Activated naive CD4-positive, alpha-beta T cell treated with anti-CD3 and anti-CD28 coated beads, Interleukin-2, amount 10 ng/mL, durations not matched to agents 7 days and 5 days (primary cell): ENCODE measurements around the gene YPEL2.
"Not testable (repeated sequence)": the region's sequence is repeated elsewhere in the genome, so short reads cannot be mapped to it uniquely, and the experiment has no call there.

ENCODE experiments used
- CTCF ChIA-PET: fragments of 350-600 bp; sonication (Branson Sonifier 250); formaldehyde crosslinking; loops from one replicate; lab custom pipeline; 2021; ENCODE audit warnings: antibody characterized with exemption; lab: Charles Lee
- DNase-seq: peaks from one replicate; pipeline ENCODE4 v3.0.0-alpha.2; 2020
- H3K27ac Mint-ChIP-seq: one replicate; pipeline ENCODE4 v1.8.0; 2021; ENCODE audit warnings: mild to moderate bottlenecking, moderate library complexity, mixed read lengths
- H3K27me3 Mint-ChIP-seq: one replicate; pipeline ENCODE4 v1.8.0; 2021; ENCODE audit warnings: mild to moderate bottlenecking, mixed read lengths
- H3K36me3 Mint-ChIP-seq: one replicate; pipeline ENCODE4 v1.8.0; 2021; ENCODE audit warnings: mixed read lengths
- H3K4me1 Mint-ChIP-seq: one replicate; pipeline ENCODE4 v1.8.0; 2021; ENCODE audit warnings: mixed read lengths
- H3K4me3 Mint-ChIP-seq: one replicate; pipeline ENCODE4 v1.8.0; 2021; ENCODE audit warnings: mild to moderate bottlenecking, moderate library complexity, mixed read lengths
- H3K9me3 Mint-ChIP-seq: one replicate; pipeline ENCODE4 v1.8.0; 2021; ENCODE audit warnings: mixed read lengths

Gene YPEL2

DNA sequence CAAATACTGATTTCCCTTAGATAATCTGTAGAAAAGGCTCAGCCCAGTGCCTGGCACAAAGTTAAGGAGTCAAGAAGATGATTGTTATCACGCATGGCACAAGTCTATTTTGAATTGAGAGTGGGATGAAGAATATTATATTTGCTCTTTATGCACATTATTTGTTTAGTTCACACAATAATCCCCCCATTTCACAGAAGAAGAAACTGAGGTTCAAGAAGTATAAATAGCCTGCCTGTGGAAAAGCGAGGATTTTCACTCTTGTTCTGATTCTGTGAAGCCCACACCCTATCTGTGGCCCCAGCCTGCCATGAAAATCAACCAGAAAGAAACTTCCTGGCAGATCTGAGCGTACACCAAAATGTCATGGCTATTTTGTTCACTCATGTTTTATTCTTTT, 73.0 kb downstream of the YPEL2 start:
- H3K9me3 Mint-ChIP-seq = no peaks in the 10 kb centered on the region
- no peaks in the 10 kb centered on the region for H3K27me3 Mint-ChIP-seq
- CTCF ChIA-PET = no interaction called here
- no peak for DNase-seq
- H3K4me3 Mint-ChIP-seq = no peak overlapping the region
- no peaks in the 10 kb centered on the region for H3K4me1 Mint-ChIP-seq
- no peak overlapping the region for H3K27ac Mint-ChIP-seq
- peaks cover 18% of the 10 kb centered on the region for H3K36me3 Mint-ChIP-seq

DNA sequence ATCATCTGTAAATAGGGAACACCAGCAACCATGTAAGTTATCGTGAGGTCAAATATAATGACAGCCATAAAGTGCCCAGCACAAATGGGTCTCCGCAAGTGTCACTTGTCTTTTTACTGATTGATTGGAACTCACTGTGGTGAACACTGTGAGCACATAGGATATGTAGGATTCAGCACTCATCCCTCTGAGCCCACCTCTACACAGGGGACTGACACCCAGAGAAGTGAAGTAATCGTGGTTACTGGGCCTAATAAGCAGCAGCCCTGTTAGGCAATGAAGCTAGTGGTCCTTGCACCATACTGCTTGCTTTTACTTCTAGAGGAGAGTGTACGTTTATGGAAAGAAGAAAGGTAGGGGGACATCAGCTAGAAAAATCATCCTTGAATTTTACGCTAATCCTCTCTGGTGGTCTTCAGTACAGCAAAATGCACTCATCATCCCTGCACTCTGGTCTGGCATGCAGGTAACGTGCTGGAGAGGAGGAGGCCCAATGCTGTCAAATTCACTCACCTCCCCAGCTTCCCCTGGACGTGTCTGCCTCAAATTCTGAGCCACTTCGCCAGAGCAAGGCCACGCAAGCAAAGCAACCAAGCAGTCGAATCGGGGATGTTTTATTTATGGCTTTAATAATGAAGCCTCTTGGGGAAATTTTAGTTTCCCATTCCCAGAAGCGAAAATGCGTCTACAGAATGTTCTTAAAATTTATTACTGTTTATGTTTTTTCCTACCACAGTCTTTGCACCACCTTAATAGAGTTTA, 74.7 kb downstream of the YPEL2 start:
- no peaks in the 10 kb centered on the region for H3K27me3 Mint-ChIP-seq
- CTCF ChIA-PET = no interaction called here

DNA sequence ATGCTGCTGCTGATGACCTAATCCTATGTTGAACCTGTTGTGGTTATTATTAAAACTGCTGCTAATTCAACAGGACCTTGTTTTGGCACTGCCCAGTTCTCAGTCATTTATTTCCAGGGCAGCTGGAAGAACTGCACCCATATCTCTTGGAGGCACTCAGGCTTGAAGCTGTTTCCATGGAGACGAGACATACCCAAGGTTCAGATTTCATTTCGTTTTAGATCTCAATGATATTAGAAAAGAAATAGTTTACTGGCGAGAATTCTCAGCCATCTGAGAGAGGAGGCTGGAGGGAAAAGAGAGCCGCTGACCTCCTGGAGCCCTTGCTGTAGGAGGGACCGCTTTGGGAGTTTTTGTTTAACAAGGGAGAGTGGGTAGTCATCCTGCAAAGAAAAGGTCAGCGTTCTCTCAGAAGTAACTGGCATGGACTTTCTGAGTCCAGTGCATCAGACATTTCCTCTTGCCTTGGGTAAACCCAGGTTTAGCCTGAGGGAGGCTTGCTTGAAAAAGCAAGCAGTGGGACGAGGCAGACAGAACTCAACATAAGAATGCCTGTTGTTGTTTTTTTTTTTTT, 75.4 kb downstream of the YPEL2 start:
- H3K27ac Mint-ChIP-seq = no peak overlapping the region
- CTCF ChIA-PET = no interaction called here
- H3K4me3 Mint-ChIP-seq = no peak overlapping the region
- no peak for DNase-seq
- H3K9me3 Mint-ChIP-seq = peaks cover 6% of the 10 kb centered on the region
- H3K27me3 Mint-ChIP-seq = no peaks in the 10 kb centered on the region
- H3K36me3 Mint-ChIP-seq = peaks cover 8% of the 10 kb centered on the region
- H3K4me1 Mint-ChIP-seq = no peaks in the 10 kb centered on the region

More for the DNA sequence above, 74.7 kb downstream of the YPEL2 start:
- DNase-seq = no peak
- Mint-ChIP-seq H3K4me1 (no peaks in the 10 kb centered on the region), H3K27ac (no peak overlapping the region), H3K9me3 (peaks cover 6% of the 10 kb centered on the region), H3K36me3 (peaks cover 12% of the 10 kb centered on the region), H3K4me3 (no peak overlapping the region)

DNA sequence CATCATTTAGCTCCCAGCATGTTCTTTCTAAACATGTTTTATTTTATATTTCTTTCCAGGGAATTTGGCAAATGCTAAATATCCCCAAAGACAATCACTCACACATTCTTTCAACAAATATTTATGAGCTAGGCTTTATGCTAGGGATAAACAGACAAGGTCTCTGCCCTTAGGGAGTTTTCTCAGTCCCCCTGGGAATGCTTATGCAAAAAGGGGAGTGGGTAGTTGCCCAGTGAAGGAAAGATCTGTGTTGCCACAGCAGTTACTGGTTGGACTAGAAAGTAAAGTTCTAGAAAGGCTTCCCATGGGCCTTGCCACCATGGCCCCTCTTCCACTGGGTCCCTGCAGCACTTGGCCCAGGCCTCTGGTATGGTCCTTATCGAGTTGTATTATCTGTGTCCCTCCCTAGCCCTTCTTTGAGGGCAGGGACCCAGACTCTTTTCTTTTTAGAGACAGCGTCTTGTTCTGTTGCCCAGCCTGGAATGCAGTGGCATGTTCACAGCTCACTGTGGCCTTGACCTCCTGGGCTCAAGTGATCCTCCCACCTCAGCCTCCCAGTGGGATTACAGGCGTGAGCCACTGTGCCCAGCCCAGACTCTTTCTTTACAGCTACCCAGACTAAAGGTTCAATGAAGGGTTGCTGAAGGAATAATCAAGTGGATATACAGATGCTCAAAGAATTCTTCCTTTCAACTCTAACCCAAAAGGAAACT, 78.0 kb downstream of the YPEL2 start:
- CTCF ChIA-PET = no interaction called here
- peaks cover 6% of the 10 kb centered on the region for H3K9me3 Mint-ChIP-seq
- peaks cover 11% of the 10 kb centered on the region for H3K4me1 Mint-ChIP-seq
- peaks cover 3% of the 10 kb centered on the region for H3K36me3 Mint-ChIP-seq
- H3K27me3 Mint-ChIP-seq = no peaks in the 10 kb centered on the region
- H3K27ac Mint-ChIP-seq = no peak overlapping the region
- H3K4me3 Mint-ChIP-seq = no peak overlapping the region
- DNase-seq = no peak

DNA sequence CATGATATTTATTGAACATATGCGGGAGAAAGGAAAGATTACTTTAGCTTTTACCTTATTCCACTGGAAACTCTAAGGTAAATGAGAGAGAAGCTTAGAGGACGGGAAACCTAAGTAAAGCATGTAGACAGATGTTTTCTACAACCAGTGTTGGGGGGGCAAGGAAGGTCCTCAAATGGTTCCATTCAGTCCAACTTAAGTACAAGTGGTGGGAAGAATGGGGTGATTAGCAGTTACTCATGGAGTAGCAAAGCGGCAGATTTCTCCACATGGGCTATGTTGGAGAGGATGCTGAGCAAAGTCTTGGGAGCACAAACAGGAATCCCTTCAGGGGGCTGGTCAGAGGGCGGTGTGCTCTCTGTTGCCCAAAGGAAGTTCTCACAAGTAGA, 78.6 kb downstream of the YPEL2 start:
- no peak overlapping the region for H3K4me3 Mint-ChIP-seq
- H3K36me3 Mint-ChIP-seq = peaks cover 3% of the 10 kb centered on the region
- peaks cover 14% of the 10 kb centered on the region for H3K4me1 Mint-ChIP-seq
- DNase-seq = no peak
- no peaks in the 10 kb centered on the region for H3K27me3 Mint-ChIP-seq
- H3K9me3 Mint-ChIP-seq = peaks cover 6% of the 10 kb centered on the region
- H3K27ac Mint-ChIP-seq = no peak overlapping the region
- CTCF ChIA-PET = no interaction called here

DNA sequence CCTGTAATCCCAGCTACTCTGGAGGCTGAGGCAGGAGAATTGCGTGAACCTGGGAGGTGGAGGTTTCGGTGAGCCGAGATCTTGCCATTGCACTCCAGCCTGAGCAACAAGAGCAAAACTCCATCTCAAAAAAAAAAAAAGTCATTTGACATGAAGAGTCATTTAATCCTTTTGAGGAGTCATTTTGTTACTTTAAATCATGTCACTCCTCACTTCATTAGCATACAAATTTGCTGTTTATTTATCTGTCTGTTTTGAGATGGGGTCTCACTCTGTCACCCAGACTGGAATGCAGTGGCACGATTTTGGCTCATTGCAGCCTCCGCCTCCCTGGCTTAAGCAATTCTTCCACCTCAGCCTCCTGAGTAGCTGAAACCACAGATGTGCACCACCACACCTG, 81.0 kb downstream of the YPEL2 start:
- DNase-seq, H3K9me3 Mint-ChIP-seq, H3K4me3 Mint-ChIP-seq, H3K27ac Mint-ChIP-seq, H3K36me3 Mint-ChIP-seq, H3K27me3 Mint-ChIP-seq: not testable (repeated sequence)
- peaks cover 38% of the 10 kb centered on the region for H3K4me1 Mint-ChIP-seq
- CTCF ChIA-PET = interaction anchor here (1.6 kb wide), 1 partner anchor 22 kb away, joined by 5 read pairs; no protein-coding TSS in a partner anchor

DNA sequence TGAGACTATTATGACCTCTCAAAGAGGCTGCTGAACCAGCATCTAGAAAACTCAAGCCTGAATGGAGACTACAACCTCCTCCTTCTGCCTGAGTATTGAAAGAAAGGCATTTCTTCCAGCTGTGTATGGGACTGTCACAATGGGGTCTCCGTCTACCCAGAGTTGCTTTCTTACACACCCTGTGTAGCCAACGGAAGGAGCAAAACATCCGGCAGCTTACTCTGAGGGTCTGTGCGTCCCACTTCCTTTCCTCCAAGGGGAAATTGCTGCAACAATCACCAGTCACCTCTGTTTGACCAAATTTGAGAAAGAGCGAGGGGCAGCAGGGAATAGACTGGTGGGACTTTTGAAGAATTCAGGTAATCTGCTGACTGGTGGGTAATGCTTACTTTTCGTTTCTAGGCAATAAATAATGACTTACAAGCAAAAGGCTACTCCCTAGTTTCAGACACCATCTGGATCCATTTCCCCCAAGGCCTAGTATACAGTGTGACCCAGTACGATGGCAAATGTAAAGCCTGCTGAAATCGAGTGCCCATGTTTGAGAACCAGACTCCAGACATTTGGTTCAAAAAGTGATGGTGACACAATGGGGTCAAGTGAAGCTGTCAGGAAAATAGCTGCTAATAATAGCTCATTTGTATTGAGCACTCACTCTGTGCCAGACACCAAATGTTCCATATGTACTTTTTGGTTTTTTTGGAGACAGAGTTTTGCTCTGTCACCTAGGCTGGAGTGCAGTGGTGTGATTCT, 81.7 kb downstream of the YPEL2 start:
- Mint-ChIP-seq H3K4me3 (no peak overlapping the region), H3K9me3 (peaks cover 6% of the 10 kb centered on the region), H3K36me3 (peaks cover 3% of the 10 kb centered on the region), H3K4me1 (peaks cover 39% of the 10 kb centered on the region), H3K27me3 (no peaks in the 10 kb centered on the region), H3K27ac (peak overlapping the region; percentile 46)
- DNase-seq = no peak
- CTCF ChIA-PET = interaction anchor here (1.0 to 1.6 kb wide), 2 partner anchors 11 to 21 kb away, joined by 3 to 5 read pairs; no protein-coding TSS in a partner anchor

DNA sequence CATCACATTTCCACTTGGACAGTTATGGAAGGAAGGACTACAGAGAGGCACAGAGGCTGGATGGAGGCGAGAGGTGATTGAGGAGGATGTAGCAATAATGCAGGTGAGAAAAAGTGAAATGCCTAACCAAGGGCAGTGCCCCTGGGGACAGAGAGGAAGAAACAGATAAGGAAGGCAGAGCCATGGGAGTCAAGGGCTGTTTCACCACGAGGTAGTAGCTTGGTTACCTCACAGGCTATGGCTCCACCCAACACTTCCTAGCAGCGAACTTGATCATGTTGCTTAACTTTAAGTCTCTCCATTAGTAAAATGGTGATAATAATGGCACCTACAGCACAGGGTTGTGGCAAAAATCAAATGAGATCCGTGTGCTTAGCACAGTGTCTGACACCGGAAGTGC, 83.9 kb downstream of the YPEL2 start:
- Mint-ChIP-seq H3K4me3 (no peak overlapping the region), H3K4me1 (peaks cover 39% of the 10 kb centered on the region), H3K36me3 (no peaks in the 10 kb centered on the region), H3K27ac (no peak overlapping the region), H3K9me3 (no peaks in the 10 kb centered on the region), H3K27me3 (peaks cover 6% of the 10 kb centered on the region)
- no peak for DNase-seq
- CTCF ChIA-PET = interaction anchor here (0.7 to 1.2 kb wide), 3 partner anchors 12 to 24 kb away, joined by 3 read pairs; no protein-coding TSS in a partner anchor

DNA sequence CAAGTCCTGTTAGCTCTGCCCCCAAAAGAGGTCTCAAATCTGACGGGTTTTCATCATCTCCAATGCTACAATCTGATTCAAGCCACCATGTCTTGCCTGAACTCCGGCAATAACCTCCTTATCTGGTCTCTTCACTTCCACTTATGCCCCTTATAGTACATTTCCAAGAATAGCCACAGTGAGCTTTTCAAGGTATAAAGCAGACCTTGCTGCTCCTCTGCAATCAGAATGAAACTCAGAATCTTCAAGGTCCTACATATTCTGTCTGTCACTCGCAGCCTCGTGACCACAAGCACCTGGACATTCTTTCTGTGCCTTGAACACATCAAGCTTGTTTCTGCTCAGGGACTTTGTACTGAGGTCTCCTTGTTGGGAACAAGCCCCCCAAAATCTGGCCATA, 84.7 kb downstream of the YPEL2 start:
- no peak for DNase-seq
- CTCF ChIA-PET = interaction anchor here (0.7 to 1.2 kb wide), 5 partner anchors 12 to 267 kb away, joined by 3 to 6 read pairs (median 3); no protein-coding TSS in a partner anchor
- Mint-ChIP-seq H3K4me3 (no peak overlapping the region), H3K27me3 (peaks cover 6% of the 10 kb centered on the region), H3K4me1 (peaks cover 39% of the 10 kb centered on the region), H3K36me3 (no peaks in the 10 kb centered on the region), H3K9me3 (no peaks in the 10 kb centered on the region), H3K27ac (peak overlapping the region; percentile 4)

DNA sequence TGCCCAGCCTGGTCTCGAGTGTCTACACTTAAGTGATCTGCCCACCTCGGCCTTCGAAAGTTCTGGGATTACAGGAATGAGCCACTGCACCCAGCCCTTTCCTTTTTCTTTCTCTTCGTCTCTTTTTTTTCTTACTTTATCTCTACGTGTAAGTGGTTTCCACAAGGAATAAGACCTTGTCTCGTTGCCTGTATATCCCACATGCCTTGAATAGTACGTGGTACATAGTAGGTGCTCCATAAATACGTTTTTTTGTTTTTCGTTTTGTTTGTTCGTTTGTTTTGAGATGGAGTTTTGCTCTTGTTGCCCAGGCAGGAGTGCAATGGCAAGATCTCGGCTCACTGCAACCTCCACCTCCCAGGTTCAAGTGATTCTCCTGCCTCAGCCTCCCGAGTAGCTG, 86.0 kb downstream of the YPEL2 start:
- H3K4me1 Mint-ChIP-seq = peaks cover 38% of the 10 kb centered on the region
- H3K36me3 Mint-ChIP-seq = no peaks in the 10 kb centered on the region
- H3K9me3 Mint-ChIP-seq = no peaks in the 10 kb centered on the region
- H3K27ac Mint-ChIP-seq = no peak overlapping the region
- no peak overlapping the region for H3K4me3 Mint-ChIP-seq
- DNase-seq = no peak
- CTCF ChIA-PET = no interaction called here
- H3K27me3 Mint-ChIP-seq = peaks cover 6% of the 10 kb centered on the region

DNA sequence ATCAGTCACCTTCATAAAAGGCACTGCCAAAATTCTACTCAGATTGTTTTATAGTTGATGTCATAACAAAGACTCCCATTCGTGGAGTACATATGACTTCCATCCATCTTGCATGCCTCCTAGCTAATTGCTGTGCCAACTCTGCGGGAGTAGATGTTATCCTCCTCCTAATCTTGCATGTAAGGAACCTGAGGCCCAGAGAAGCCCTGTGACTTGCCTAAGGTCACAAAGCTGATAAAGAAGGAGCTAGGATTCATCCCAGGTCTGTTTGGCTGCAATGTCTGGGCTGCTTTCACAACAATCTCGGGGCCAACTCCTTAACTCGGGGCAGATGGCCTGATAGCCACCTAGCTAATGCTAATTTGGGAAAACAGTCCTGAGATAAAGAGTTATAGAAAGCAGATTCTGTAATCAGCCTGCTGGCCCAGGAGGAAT, 87.3 kb downstream of the YPEL2 start:
- Mint-ChIP-seq H3K4me1 (peaks cover 28% of the 10 kb centered on the region), H3K36me3 (no peaks in the 10 kb centered on the region), H3K27ac (no peak overlapping the region), H3K27me3 (peaks cover 11% of the 10 kb centered on the region), H3K4me3 (no peak overlapping the region), H3K9me3 (no peaks in the 10 kb centered on the region)
- DNase-seq = no peak
- CTCF ChIA-PET = no interaction called here

DNA sequence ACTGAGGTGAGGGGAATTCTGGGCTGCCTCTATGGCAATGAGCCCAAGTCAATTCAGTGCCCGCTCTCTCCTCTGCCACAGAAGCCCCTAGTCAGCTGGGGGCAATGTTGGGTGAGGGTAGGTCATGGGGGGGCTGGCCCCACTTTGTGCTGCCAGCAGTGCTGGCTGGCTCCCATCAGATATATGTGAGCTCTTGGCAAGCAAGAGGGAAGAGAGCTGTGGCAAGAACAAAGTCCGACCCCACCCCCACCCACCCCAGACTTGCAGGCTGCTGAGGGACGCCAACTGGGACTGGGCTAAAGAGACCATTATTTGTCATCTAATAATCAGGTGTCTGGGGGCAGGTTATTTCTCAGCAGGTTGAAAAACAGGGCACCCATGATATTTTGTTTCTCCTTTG, 89.4 kb downstream of the YPEL2 start:
- peaks cover 11% of the 10 kb centered on the region for H3K27me3 Mint-ChIP-seq
- H3K4me1 Mint-ChIP-seq = peaks cover 18% of the 10 kb centered on the region
- no peak for DNase-seq
- no peaks in the 10 kb centered on the region for H3K9me3 Mint-ChIP-seq
- no peak overlapping the region for H3K4me3 Mint-ChIP-seq
- H3K36me3 Mint-ChIP-seq = no peaks in the 10 kb centered on the region
- CTCF ChIA-PET = interaction anchor here (0.9 kb wide), 1 partner anchor 91 kb away, joined by 3 read pairs; no protein-coding TSS in a partner anchor
- no peak overlapping the region for H3K27ac Mint-ChIP-seq

DNA sequence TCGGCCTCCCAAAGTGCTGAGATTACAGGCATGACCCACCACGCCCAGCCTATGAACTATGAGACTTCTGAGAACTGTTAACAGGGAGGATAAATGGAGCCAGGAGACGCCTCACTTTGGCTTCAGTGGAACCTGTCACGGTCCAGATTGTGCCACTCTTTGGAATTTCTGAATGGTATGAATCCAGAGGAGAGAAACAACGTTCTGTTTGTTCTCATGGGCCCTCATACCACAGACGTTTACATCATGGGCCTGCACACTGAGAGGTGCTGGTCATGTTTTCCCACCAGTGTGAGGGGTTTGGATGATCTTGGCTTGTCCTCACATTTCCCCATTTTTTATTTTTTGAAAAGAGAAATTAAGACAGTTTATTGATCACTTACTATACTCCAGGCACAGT, 90.3 kb downstream of the YPEL2 start:
- H3K36me3 Mint-ChIP-seq = no peaks in the 10 kb centered on the region
- H3K4me1 Mint-ChIP-seq = peaks cover 10% of the 10 kb centered on the region
- DNase-seq = no peak
- no peak overlapping the region for H3K27ac Mint-ChIP-seq
- peaks cover 11% of the 10 kb centered on the region for H3K27me3 Mint-ChIP-seq
- no peak overlapping the region for H3K4me3 Mint-ChIP-seq
- H3K9me3 Mint-ChIP-seq = no peaks in the 10 kb centered on the region
- CTCF ChIA-PET = no interaction called here
